Erythroblast (primary cell): ENCODE results near the gene NCAPG2.

Experiments
- GATA1 ChIP-seq: IDR thresholded peaks from 2 replicates; pipeline ENCODE4 v1.6.1; 2011; ENCODE audit warnings: low read depth, mild to moderate bottlenecking, control low read depth, low read length, moderate library complexity
- POLR2A ChIP-seq: IDR thresholded peaks from 2 replicates; pipeline ENCODE4 v1.6.1; 2011; ENCODE audit warnings: mild to moderate bottlenecking, low read length

DNA sequence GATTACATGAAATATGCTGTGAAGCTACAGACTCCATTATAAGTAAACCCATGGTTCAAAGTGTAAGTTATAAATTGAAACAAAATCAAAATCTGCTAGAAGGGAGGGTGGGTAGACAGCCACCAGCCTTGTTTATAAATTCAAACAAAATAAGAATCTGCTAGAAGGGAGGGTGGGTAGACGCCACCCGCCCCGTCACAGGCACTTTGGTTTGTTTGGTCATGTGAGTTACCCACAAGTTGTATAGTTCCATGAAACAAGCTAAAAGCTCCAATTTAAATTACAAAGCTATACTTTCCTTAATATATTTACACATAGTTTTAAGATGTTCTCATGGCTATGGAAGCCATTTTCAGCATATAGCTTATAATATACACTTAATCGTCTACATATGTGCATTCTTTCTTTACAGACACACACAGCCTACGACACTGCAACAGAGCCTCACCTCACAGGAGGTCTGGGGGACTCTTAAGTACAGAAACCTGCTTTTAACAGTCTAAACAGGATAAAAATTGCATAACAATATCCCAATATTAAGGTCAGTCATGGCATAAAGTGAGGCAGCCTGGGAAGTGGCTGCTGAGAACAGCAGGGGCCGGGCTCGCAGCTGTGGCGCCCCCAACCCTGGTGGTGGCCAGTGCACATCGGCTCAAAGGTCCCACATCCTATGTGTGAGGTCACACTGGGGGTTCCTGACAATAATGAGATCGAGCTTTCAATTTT, 28.1 kb upstream of the NCAPG2 start:
- TF ChIP-seq POLR2A (no peak), GATA1 (no peak)
